22Rv1 (cell line): Measurements from ENCODE around the gene RCOR3.

Experiments
- CTCF ChIP-seq: fragments of 450-650 bp; IDR thresholded peaks from 2 replicates; pipeline ENCODE4 v1.5.1; 2017; ENCODE audit warnings: mild to moderate bottlenecking
- ZFX ChIP-seq: fragments of 450-650 bp; IDR thresholded peaks from 2 replicates; pipeline ENCODE4 v1.6.1; 2017; ENCODE audit warnings: antibody characterized with exemption, borderline replicate concordance

- TF ChIP-seq CTCF (no peak), ZFX (no peak)
These were observed 21.7 kb downstream of the RCOR3 start for GRCh38 chr1:211280910-211281309.
